HEK293 (cell line): ENCODE results near the gene PRR3.
A peak's percentile ranks its signal among the peaks of the same experiment; 100 is the strongest.

ENCODE experiments used
- AEBP2 ChIP-seq: fragments of 450-650 bp; formaldehyde crosslinking; IDR thresholded peaks from 2 replicates; pipeline ENCODE4 v1.5.1; 2016; ENCODE audit warnings: missing biosample characterization, missing genetic modification characterization, borderline replicate concordance
- KLF9 ChIP-seq: fragments of 450-650 bp; formaldehyde crosslinking; IDR thresholded peaks from 2 replicates; pipeline ENCODE4 v1.5.1; 2016; ENCODE audit warnings: missing biosample characterization, missing genetic modification characterization, low read depth
- OVOL3 ChIP-seq: fragments of 450-650 bp; formaldehyde crosslinking; IDR thresholded peaks from 2 replicates; pipeline ENCODE4 v1.5.1; 2016; ENCODE audit warnings: missing biosample characterization, missing genetic modification characterization
- ZNF114 ChIP-seq: fragments of 450-650 bp; formaldehyde crosslinking; IDR thresholded peaks from 2 replicates; pipeline ENCODE4 v1.5.0; 2017; ENCODE audit warnings: missing biosample characterization, missing genetic modification characterization
- ZNF140 ChIP-seq: fragments of 450-650 bp; formaldehyde crosslinking; IDR thresholded peaks from 2 replicates; pipeline ENCODE4 v1.5.1; 2016; ENCODE audit warnings: missing biosample characterization, missing genetic modification characterization
- ZNF146 ChIP-seq: fragments of 450-650 bp; formaldehyde crosslinking; IDR thresholded peaks from 2 replicates; pipeline ENCODE4 v1.5.1; 2016; ENCODE audit warnings: missing biosample characterization, missing genetic modification characterization
- ZNF248 ChIP-seq: fragments of 450-650 bp; formaldehyde crosslinking; IDR thresholded peaks from 2 replicates; pipeline ENCODE4 v1.5.1; 2017; ENCODE audit warnings: missing biosample characterization, missing genetic modification characterization
- ZNF335 ChIP-seq: fragments of 450-650 bp; formaldehyde crosslinking; conservative IDR thresholded peaks from 2 replicates; pipeline ENCODE4 v1.5.1; 2016; ENCODE audit warnings: missing biosample characterization, missing genetic modification characterization
- ZNF433 ChIP-seq: fragments of 450-650 bp; formaldehyde crosslinking; IDR thresholded peaks from 2 replicates; pipeline ENCODE4 v1.5.1; 2016; ENCODE audit warnings: missing biosample characterization, missing genetic modification characterization, low read depth
- ZNF510 ChIP-seq: fragments of 450-650 bp; formaldehyde crosslinking; IDR thresholded peaks from 2 replicates; pipeline ENCODE4 v1.5.1; 2018; ENCODE audit warnings: mild to moderate bottlenecking, missing genetic modification characterization, missing biosample characterization; ENCODE audit not compliant: insufficient replicate concordance
- ZNF544 ChIP-seq: fragments of 450-650 bp; formaldehyde crosslinking; IDR thresholded peaks from 2 replicates; pipeline ENCODE4 v1.5.0; 2017; ENCODE audit warnings: missing biosample characterization, missing genetic modification characterization
- ZNF624 ChIP-seq: fragments of 450-650 bp; formaldehyde crosslinking; IDR thresholded peaks from 2 replicates; pipeline ENCODE4 v1.5.1; 2017; ENCODE audit warnings: missing biosample characterization, missing genetic modification characterization
- ZNF670 ChIP-seq: fragments of 450-650 bp; formaldehyde crosslinking; IDR thresholded peaks from 2 replicates; pipeline ENCODE4 v1.5.1; 2016; ENCODE audit warnings: missing biosample characterization, missing genetic modification characterization, low read depth
- ZNF768 ChIP-seq: fragments of 450-650 bp; formaldehyde crosslinking; IDR thresholded peaks from 2 replicates; pipeline ENCODE4 v1.5.1; 2018; ENCODE audit warnings: missing biosample characterization, mild to moderate bottlenecking, missing genetic modification characterization
- ZSCAN30 ChIP-seq: fragments of 450-650 bp; IDR thresholded peaks from 2 replicates; pipeline ENCODE4 v1.5.1; 2018; ENCODE audit warnings: missing biosample characterization, mild to moderate bottlenecking, missing genetic modification characterization, moderate library complexity
- TF ChIP-seq, protein P1 (sequence below): fragments of 450-650 bp; formaldehyde crosslinking; IDR thresholded peaks from 2 replicates; pipeline ENCODE4 v1.5.1; 2016; ENCODE audit warnings: missing biosample characterization, missing genetic modification characterization, borderline replicate concordance
- TF ChIP-seq, protein P2 (sequence below): fragments of 450-650 bp; formaldehyde crosslinking; IDR thresholded peaks from 2 replicates; pipeline ENCODE4 v1.5.1; 2016; ENCODE audit warnings: missing biosample characterization, missing genetic modification characterization
- TF ChIP-seq, protein P3 (sequence below): fragments of 450-650 bp; formaldehyde crosslinking; IDR thresholded peaks from 2 replicates; pipeline ENCODE4 v1.5.1; 2016; ENCODE audit warnings: missing biosample characterization, missing genetic modification characterization
- TF ChIP-seq, protein P4 (sequence below): fragments of 450-650 bp; formaldehyde crosslinking; conservative IDR thresholded peaks from 2 replicates; pipeline ENCODE4 v1.5.1; 2016; ENCODE audit warnings: low read depth, missing biosample characterization, missing genetic modification characterization
- TF ChIP-seq, protein P5 (sequence below): fragments of 450-650 bp; formaldehyde crosslinking; IDR thresholded peaks from 2 replicates; pipeline ENCODE4 v1.5.1; 2016; ENCODE audit warnings: missing biosample characterization, missing genetic modification characterization, low read depth
- TF ChIP-seq, protein P6 (sequence below): fragments of 450-650 bp; formaldehyde crosslinking; IDR thresholded peaks from 2 replicates; pipeline ENCODE4 v1.5.1; 2017; ENCODE audit warnings: missing biosample characterization, missing genetic modification characterization

Gene PRR3

GRCh38 chr6:30556906-30557682, at the start of gene PRR3 (continued):
- TF ChIP-seq, protein P1, sequence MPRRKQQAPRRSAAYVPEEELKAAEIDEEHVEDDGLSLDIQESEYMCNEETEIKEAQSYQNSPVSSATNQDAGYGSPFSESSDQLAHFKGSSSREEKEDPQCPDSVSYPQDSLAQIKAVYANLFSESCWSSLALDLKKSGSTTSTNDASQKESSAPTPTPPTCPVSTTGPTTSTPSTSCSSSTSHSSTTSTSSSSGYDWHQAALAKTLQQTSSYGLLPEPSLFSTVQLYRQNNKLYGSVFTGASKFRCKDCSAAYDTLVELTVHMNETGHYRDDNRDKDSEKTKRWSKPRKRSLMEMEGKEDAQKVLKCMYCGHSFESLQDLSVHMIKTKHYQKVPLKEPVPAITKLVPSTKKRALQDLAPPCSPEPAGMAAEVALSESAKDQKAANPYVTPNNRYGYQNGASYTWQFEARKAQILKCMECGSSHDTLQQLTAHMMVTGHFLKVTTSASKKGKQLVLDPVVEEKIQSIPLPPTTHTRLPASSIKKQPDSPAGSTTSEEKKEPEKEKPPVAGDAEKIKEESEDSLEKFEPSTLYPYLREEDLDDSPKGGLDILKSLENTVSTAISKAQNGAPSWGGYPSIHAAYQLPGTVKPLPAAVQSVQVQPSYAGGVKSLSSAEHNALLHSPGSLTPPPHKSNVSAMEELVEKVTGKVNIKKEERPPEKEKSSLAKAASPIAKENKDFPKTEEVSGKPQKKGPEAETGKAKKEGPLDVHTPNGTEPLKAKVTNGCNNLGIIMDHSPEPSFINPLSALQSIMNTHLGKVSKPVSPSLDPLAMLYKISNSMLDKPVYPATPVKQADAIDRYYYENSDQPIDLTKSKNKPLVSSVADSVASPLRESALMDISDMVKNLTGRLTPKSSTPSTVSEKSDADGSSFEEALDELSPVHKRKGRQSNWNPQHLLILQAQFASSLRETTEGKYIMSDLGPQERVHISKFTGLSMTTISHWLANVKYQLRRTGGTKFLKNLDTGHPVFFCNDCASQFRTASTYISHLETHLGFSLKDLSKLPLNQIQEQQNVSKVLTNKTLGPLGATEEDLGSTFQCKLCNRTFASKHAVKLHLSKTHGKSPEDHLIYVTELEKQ (tag by site-specific recombination) = no peak
- TF ChIP-seq OVOL3 (tag by site-specific recombination) (no peak), ZSCAN30 (tag by site-specific recombination) (peak; percentile 77), ZNF114 (no peak), ZNF510 (tag by site-specific recombination) (no peak), ZNF768 (tag by site-specific recombination) (no peak), ZNF624 (tag by site-specific recombination) (no peak), AEBP2 (tag by site-specific recombination) (no peak), KLF9 (no peak), ZNF146 (tag by site-specific recombination) (peak; percentile 31), ZNF433 (tag by site-specific recombination) (no peak), ZNF248 (tag by site-specific recombination) (no peak), ZNF335 (peak; percentile 94), ZNF670 (no peak), ZNF140 (tag by site-specific recombination) (no peak), ZNF544 (tag by site-specific recombination) (no peak)
- TF ChIP-seq, protein P2, sequence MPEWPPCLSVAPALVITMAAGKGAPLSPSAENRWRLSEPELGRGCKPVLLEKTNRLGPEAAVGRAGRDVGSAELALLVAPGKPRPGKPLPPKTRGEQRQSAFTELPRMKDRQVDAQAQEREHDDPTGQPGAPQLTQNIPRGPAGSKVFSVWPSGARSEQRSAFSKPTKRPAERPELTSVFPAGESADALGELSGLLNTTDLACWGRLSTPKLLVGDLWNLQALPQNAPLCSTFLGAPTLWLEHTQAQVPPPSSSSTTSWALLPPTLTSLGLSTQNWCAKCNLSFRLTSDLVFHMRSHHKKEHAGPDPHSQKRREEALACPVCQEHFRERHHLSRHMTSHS (tag by site-specific recombination) = no peak
- TF ChIP-seq, protein P3, sequence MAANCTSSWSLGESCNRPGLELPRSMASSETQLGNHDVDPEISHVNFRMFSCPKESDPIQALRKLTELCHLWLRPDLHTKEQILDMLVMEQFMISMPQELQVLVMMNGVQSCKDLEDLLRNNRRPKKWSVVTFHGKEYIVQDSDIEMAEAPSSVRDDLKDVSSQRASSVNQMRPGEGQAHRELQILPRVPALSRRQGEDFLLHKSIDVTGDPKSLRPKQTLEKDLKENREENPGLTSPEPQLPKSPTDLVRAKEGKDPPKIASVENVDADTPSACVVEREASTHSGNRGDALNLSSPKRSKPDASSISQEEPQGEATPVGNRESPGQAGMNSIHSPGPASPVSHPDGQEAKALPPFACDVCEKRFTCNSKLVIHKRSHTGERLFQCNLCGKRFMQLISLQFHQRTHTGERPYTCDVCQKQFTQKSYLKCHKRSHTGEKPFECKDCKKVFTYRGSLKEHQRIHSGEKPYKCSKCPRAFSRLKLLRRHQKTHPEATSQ (tag by site-specific recombination) = 0 out of 2 replicates have a peak, but pooled peaks have one; percentile 25
- TF ChIP-seq, protein P4, sequence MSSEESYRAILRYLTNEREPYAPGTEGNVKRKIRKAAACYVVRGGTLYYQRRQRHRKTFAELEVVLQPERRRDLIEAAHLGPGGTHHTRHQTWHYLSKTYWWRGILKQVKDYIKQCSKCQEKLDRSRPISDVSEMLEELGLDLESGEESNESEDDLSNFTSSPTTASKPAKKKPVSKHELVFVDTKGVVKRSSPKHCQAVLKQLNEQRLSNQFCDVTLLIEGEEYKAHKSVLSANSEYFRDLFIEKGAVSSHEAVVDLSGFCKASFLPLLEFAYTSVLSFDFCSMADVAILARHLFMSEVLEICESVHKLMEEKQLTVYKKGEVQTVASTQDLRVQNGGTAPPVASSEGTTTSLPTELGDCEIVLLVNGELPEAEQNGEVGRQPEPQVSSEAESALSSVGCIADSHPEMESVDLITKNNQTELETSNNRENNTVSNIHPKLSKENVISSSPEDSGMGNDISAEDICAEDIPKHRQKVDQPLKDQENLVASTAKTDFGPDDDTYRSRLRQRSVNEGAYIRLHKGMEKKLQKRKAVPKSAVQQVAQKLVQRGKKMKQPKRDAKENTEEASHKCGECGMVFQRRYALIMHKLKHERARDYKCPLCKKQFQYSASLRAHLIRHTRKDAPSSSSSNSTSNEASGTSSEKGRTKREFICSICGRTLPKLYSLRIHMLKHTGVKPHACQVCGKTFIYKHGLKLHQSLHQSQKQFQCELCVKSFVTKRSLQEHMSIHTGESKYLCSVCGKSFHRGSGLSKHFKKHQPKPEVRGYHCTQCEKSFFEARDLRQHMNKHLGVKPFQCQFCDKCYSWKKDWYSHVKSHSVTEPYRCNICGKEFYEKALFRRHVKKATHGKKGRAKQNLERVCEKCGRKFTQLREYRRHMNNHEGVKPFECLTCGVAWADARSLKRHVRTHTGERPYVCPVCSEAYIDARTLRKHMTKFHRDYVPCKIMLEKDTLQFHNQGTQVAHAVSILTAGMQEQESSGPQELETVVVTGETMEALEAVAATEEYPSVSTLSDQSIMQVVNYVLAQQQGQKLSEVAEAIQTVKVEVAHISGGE = peak; percentile 99
- TF ChIP-seq, protein P5, sequence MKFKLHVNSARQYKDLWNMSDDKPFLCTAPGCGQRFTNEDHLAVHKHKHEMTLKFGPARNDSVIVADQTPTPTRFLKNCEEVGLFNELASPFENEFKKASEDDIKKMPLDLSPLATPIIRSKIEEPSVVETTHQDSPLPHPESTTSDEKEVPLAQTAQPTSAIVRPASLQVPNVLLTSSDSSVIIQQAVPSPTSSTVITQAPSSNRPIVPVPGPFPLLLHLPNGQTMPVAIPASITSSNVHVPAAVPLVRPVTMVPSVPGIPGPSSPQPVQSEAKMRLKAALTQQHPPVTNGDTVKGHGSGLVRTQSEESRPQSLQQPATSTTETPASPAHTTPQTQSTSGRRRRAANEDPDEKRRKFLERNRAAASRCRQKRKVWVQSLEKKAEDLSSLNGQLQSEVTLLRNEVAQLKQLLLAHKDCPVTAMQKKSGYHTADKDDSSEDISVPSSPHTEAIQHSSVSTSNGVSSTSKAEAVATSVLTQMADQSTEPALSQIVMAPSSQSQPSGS = 0 out of 2 replicates have a peak, but pooled peaks have one; percentile 4
- TF ChIP-seq, protein P6, sequence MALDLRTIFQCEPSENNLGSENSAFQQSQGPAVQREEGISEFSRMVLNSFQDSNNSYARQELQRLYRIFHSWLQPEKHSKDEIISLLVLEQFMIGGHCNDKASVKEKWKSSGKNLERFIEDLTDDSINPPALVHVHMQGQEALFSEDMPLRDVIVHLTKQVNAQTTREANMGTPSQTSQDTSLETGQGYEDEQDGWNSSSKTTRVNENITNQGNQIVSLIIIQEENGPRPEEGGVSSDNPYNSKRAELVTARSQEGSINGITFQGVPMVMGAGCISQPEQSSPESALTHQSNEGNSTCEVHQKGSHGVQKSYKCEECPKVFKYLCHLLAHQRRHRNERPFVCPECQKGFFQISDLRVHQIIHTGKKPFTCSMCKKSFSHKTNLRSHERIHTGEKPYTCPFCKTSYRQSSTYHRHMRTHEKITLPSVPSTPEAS (tag by site-specific recombination) = no peak; the same call in 1 of the 2 replicates
- TF ChIP-seq, all 188 proteins: peak for 66
